Measurements from ENCODE around the gene SCRN2. TPM values are rescaled to one million over a fixed set of nuclear protein-coding genes. Genes with fewer than 3 reads are reported as not detected.
A peak's percentile ranks its signal among the peaks of the same experiment; 100 is the strongest.

Gene SCRN2
- total RNA-seq, 1 donor from 2014 or later: 21.3 TPM

GRCh38 chr17:47846716-47847340 is 5.8 kb upstream of the SCRN2 start:
- DNase-seq (ENCODE audit: low read depth): no peak

GRCh38 chr17:47845716-47846075 is 4.6 kb upstream of the SCRN2 start:
- DNase-seq (ENCODE audit: low read depth): no peak

GRCh38 chr17:47844814-47845715 is 4.0 kb upstream of the SCRN2 start:
- no peak for DNase-seq (ENCODE audit: low read depth)

- DNase-seq (ENCODE audit: low read depth): no peak
Observed at GRCh38 chr17:47844227-47844626, 3.2 kb upstream of the SCRN2 start.

GRCh38 chr17:47843391-47843730 is 2.3 kb upstream of the SCRN2 start:
- DNase-seq (ENCODE audit: low read depth): no peak

- DNase-seq (ENCODE audit: low read depth): no peak
Observed at GRCh38 chr17:47841488-47842291, 617 bp upstream of the SCRN2 start.

GRCh38 chr17:47840001-47840741 is 902 bp downstream of the SCRN2 start:
- no peak for DNase-seq (ENCODE audit: low read depth)

- DNase-seq (ENCODE audit: low read depth): no peak
Observed at GRCh38 chr17:47839071-47839470, 2.0 kb downstream of the SCRN2 start.

GRCh38 chr17:47838636-47839035 is 2.4 kb downstream of the SCRN2 start:
- no peak for DNase-seq (ENCODE audit: low read depth)

- peak; percentile 31 for DNase-seq (ENCODE audit: low read depth)
Observed at GRCh38 chr17:47837401-47838039, 3.6 kb downstream of the SCRN2 start.

GRCh38 chr17:47836601-47837000 is 4.5 kb downstream of the SCRN2 start:
- DNase-seq (ENCODE audit: low read depth): no peak

- DNase-seq (ENCODE audit: low read depth): no peak
Observed at GRCh38 chr17:47834756-47835155, 6.3 kb downstream of the SCRN2 start.

GRCh38 chr17:47831934-47832327 is 9.1 kb downstream of the SCRN2 start:
- DNase-seq (ENCODE audit: low read depth): no peak

GRCh38 chr17:47831003-47831933 is 9.8 kb downstream of the SCRN2 start, which contains the start of the genes LRRC46 and MRPL10:
Gene LRRC46 (plus strand): TSS chr17:47831670. CDS start chr17:47831990, 320 bp downstream.
Gene MRPL10 (minus strand): TSS chr17:47831541. CDS start chr17:47831511, 30 bp downstream.
- peak; percentile 81 for DNase-seq (ENCODE audit: low read depth)

- DNase-seq (ENCODE audit: low read depth): no peak
Observed at GRCh38 chr17:47830396-47831002, 10.6 kb downstream of the SCRN2 start.

GRCh38 chr17:47829870-47830269 is 11.2 kb downstream of the SCRN2 start:
- DNase-seq (ENCODE audit: low read depth): no peak

GRCh38 chr17:47823519-47823918 is 17.6 kb downstream of the SCRN2 start:
- DNase-seq (ENCODE audit: low read depth): no peak

- DNase-seq (ENCODE audit: low read depth): no peak
Observed at GRCh38 chr17:47822785-47823184, 18.3 kb downstream of the SCRN2 start.

All from renal cortical epithelial cell (primary cell).